ENCODE data around the gene RPLP2. TPM values are rescaled to one million over a fixed set of nuclear protein-coding genes. Genes with fewer than 3 reads are reported as not detected.

Gene RPLP2
- total RNA-seq, 6 experiments from 2014 or later, result 1,532 to 1,781 (median 1,709) TPM

- no peak for DNase-seq
- no peak for TF ChIP-seq CTCF (IDR thresholded peaks at IDR 0.05)
- Mint-ChIP-seq H3K27ac (no peak overlapping the region), H3K4me3 (no peak overlapping the region), H3K36me3 (ENCODE audit: low read depth) (peaks cover 6% of the 10 kb centered on the region), H3K4me1 (ENCODE audit: low read depth) (peaks cover 32% of the 10 kb centered on the region), H3K9me3 (no peaks in the 10 kb centered on the region), H3K27me3 (ENCODE audit: insufficient read depth) (peaks cover 4% of the 10 kb centered on the region; the same call in 1 of the 2 replicates)
Measured at GRCh38 chr11:779955-780532, 29.7 kb upstream of the RPLP2 start.

GRCh38 chr11:782264-783174 is 27.2 kb upstream of the RPLP2 start:
- no peak for DNase-seq
- no peaks in the 10 kb centered on the region; the same call in 1 of the 2 replicates for H3K27me3 Mint-ChIP-seq (ENCODE audit: insufficient read depth)
- no peaks in the 10 kb centered on the region for H3K9me3 Mint-ChIP-seq
- H3K36me3 Mint-ChIP-seq (ENCODE audit: low read depth), result peaks cover 6% of the 10 kb centered on the region
- H3K27ac Mint-ChIP-seq, result no peak overlapping the region
- TF ChIP-seq CTCF (IDR thresholded peaks at IDR 0.05), result no peak
- peaks cover 17% of the 10 kb centered on the region for H3K4me1 Mint-ChIP-seq (ENCODE audit: low read depth)
- H3K4me3 Mint-ChIP-seq, result no peak overlapping the region

- peaks cover 6% of the 10 kb centered on the region for H3K36me3 Mint-ChIP-seq (ENCODE audit: low read depth)
- H3K27ac Mint-ChIP-seq, result peak overlapping the region; percentile 69
- no peaks in the 10 kb centered on the region; the same call in 1 of the 2 replicates for H3K27me3 Mint-ChIP-seq (ENCODE audit: insufficient read depth)
- peak; percentile 74 for DNase-seq
- peak; percentile 78 for TF ChIP-seq CTCF (IDR thresholded peaks at IDR 0.05)
- no peaks in the 10 kb centered on the region for H3K9me3 Mint-ChIP-seq
- H3K4me1 Mint-ChIP-seq (ENCODE audit: low read depth), result peaks cover 17% of the 10 kb centered on the region
- H3K4me3 Mint-ChIP-seq, result peak overlapping the region; percentile 12
Measured at GRCh38 chr11:783581-784015, 26.2 kb upstream of the RPLP2 start.

GRCh38 chr11:786235-787083 is 23.3 kb upstream of the RPLP2 start:
- no peak for TF ChIP-seq CTCF (IDR thresholded peaks at IDR 0.05)
- Mint-ChIP-seq H3K9me3 (no peaks in the 10 kb centered on the region), H3K27me3 (ENCODE audit: insufficient read depth) (no peaks in the 10 kb centered on the region; the same call in 1 of the 2 replicates), H3K4me3 (no peak overlapping the region), H3K4me1 (ENCODE audit: low read depth) (peaks cover 17% of the 10 kb centered on the region), H3K27ac (no peak overlapping the region), H3K36me3 (ENCODE audit: low read depth) (peaks cover 6% of the 10 kb centered on the region)
- no peak for DNase-seq

- Mint-ChIP-seq H3K27ac (no peak overlapping the region), H3K4me1 (ENCODE audit: low read depth) (peaks cover 17% of the 10 kb centered on the region), H3K27me3 (ENCODE audit: insufficient read depth) (no peaks in the 10 kb centered on the region; the same call in 1 of the 2 replicates), H3K9me3 (no peaks in the 10 kb centered on the region), H3K36me3 (ENCODE audit: low read depth) (peaks cover 6% of the 10 kb centered on the region), H3K4me3 (no peak overlapping the region)
- no peak for DNase-seq
- TF ChIP-seq CTCF (IDR thresholded peaks at IDR 0.05), result no peak
Measured at GRCh38 chr11:787084-787675, 22.6 kb upstream of the RPLP2 start.

Data from HFFc6 (cell line).